SK-N-SH (cell line): ENCODE results near the gene SOX15. TPM values are rescaled to one million over a fixed set of nuclear protein-coding genes. Genes with fewer than 3 reads are reported as not detected.

ENCODE experiments used
- CTCF ChIA-PET: fragments of 300-600, 350-600 bp; formaldehyde crosslinking; extraction: SDS; loops from one replicate; lab custom pipeline; 2021; lab: Yijun Ruan, JAX
- POLR2A ChIA-PET: fragments of 350-600 bp; sonication (Branson Sonifier 250); formaldehyde crosslinking; extraction: SDS; loops from one replicate; lab custom pipeline; 2020; ENCODE audit warnings: antibody characterized with exemption, inconsistent platforms; lab: Yijun Ruan, JAX
- DNase-seq: peaks from one replicate; pipeline ENCODE4 v3.0.0; 2012
- H2AFZ ChIP-seq: fragments of 200-600 bp; sonication (generic); 2 replicates; pipeline ENCODE4 v1.8.1; 2016; ENCODE audit warnings: antibody characterized with exemption, mild to moderate bottlenecking, low read depth
- H3F3A ChIP-seq: fragments of 200-600 bp; sonication (generic); replicated peaks from 2 replicates; pipeline ENCODE3; 2016; ENCODE audit warnings: antibody characterized with exemption, mild to moderate bottlenecking; ENCODE audit not compliant: insufficient read depth
- H3K27ac ChIP-seq, 2 experiments: fragments of 200-500 bp in 1 of 2; fragments of 200-600 bp in 1 of 2; sonication (Bioruptor generic) in 1 of 2; sonication (generic), shearing (Covaris generic) in 1 of 2; 2 replicates each; pipeline versions ENCODE4 v1.5.1 to v1.6.1; 2014 to 2016; ENCODE audit warnings: low read depth in 2 of 2, inconsistent platforms in 1 of 2, low read length in 1 of 2, mild to moderate bottlenecking in 1 of 2, mixed read lengths in 1 of 2
- H3K27me3 ChIP-seq: fragments of 200-600 bp; sonication (generic), shearing (Covaris generic); 2 replicates; pipeline ENCODE4 v1.6.1; 2016; ENCODE audit warnings: mixed run types; ENCODE audit not compliant: insufficient read depth
- H3K36me3 ChIP-seq, 2 experiments: fragments of 200-500 bp in 1 of 2; fragments of 200-600 bp in 1 of 2; sonication (Bioruptor generic) in 1 of 2; sonication (generic) in 1 of 2; replicated peaks in 1 of 2; 2 replicates each; pipeline versions ENCODE3 to v1.5.1; 2014 to 2016; ENCODE audit warnings: low read length in 1 of 2, mild to moderate bottlenecking in 1 of 2; ENCODE audit not compliant: insufficient read depth in 2 of 2, control insufficient read depth in 1 of 2
- H3K4me1 ChIP-seq, 2 experiments: fragments of 200-500 bp in 1 of 2; fragments of 200-600 bp in 1 of 2; sonication (Bioruptor generic) in 1 of 2; sonication (generic), shearing (Covaris generic) in 1 of 2; 2 replicates each; pipeline versions ENCODE4 v1.5.1 to v1.6.1; 2014 to 2016; ENCODE audit warnings: low read depth in 1 of 2, low read length in 1 of 2, mixed run types in 1 of 2; ENCODE audit not compliant: insufficient read depth in 2 of 2, control insufficient read depth in 1 of 2
- H3K4me2 ChIP-seq: fragments of 200-600 bp; sonication (generic), shearing (Covaris generic); 2 replicates; pipeline ENCODE4 v1.6.1; 2017; ENCODE audit warnings: mixed run types
- H3K4me3 ChIP-seq, 2 experiments: fragments of 200-500 bp in 1 of 2; fragments of 200-600 bp in 1 of 2; sonication (Bioruptor generic) in 1 of 2; sonication (generic), shearing (Covaris generic) in 1 of 2; 2 replicates each; pipeline versions ENCODE4 v1.5.1 to v1.8.1; 2014 to 2016; ENCODE audit warnings: low read depth in 2 of 2, inconsistent platforms in 1 of 2, low read length in 1 of 2, mild to moderate bottlenecking in 1 of 2, mixed read lengths in 1 of 2, moderate library complexity in 1 of 2
- H3K79me2 ChIP-seq: fragments of 200-600 bp; sonication (generic); 2 replicates; pipeline ENCODE4 v1.8.1; 2017; ENCODE audit warnings: mild to moderate bottlenecking; ENCODE audit not compliant: insufficient read depth
- H3K9ac ChIP-seq: fragments of 200-600 bp; sonication (generic); 2 replicates; pipeline ENCODE4 v1.6.1; 2017; ENCODE audit warnings: mixed run types
- H3K9me2 ChIP-seq: fragments of 200-600 bp; sonication (generic); 2 replicates; pipeline ENCODE4 v1.6.1; 2017; ENCODE audit warnings: mixed run types
- H3K9me3 ChIP-seq: fragments of 200-600 bp; sonication (generic); 2 replicates; pipeline ENCODE4 v1.6.1; 2017; ENCODE audit warnings: mixed run types, mild to moderate bottlenecking, moderate library complexity
- H4K20me1 ChIP-seq: fragments of 200-600 bp; sonication (generic); 2 replicates; pipeline ENCODE4 v1.6.1; 2017; ENCODE audit warnings: mild to moderate bottlenecking, mixed run types; ENCODE audit not compliant: insufficient read depth
- EZH2phosphoT487 ChIP-seq: fragments of 200-600 bp; sonication (generic); IDR thresholded peaks from 2 replicates; pipeline ENCODE4 v1.6.1; 2017; ENCODE audit warnings: low read depth, mixed run types, mild to moderate bottlenecking, antibody characterized with exemption, moderate library complexity, borderline replicate concordance
- FOSL2 ChIP-seq: IDR thresholded peaks from 2 replicates; pipeline ENCODE4 v1.4.0; 2012; ENCODE audit warnings: low read depth, mild to moderate bottlenecking, moderate library complexity, borderline replicate concordance
- JUND ChIP-seq: IDR thresholded peaks from 2 replicates; pipeline ENCODE4 v1.4.0; 2012
- POLR2AphosphoS5 ChIP-seq: IDR thresholded peaks from 2 replicates; pipeline ENCODE4 v1.6.1; 2012; ENCODE audit warnings: low read depth, low read length
- RCOR1 ChIP-seq: fragments of 150-350 bp; IDR thresholded peaks from 2 replicates; pipeline ENCODE4 v1.6.1; 2017; ENCODE audit warnings: antibody characterized with exemption, low read length
- REST ChIP-seq: IDR thresholded peaks from 2 replicates; pipeline ENCODE4 v1.6.1; 2012; ENCODE audit warnings: mild to moderate bottlenecking, low read depth, low read length, moderate library complexity
- SMC3 ChIP-seq: IDR thresholded peaks from 2 replicates; pipeline ENCODE4 v1.6.1; 2012; ENCODE audit warnings: low read depth, low read length, improper control_type of control experiment
- TAF1 ChIP-seq: IDR thresholded peaks from 2 replicates; pipeline ENCODE4 v1.6.1; 2012; ENCODE audit warnings: low read depth, mild to moderate bottlenecking, low read length, moderate library complexity, borderline replicate concordance
- TEAD4 ChIP-seq: IDR thresholded peaks from 2 replicates; pipeline ENCODE4 v1.4.0; 2012; ENCODE audit warnings: mild to moderate bottlenecking, borderline replicate concordance; ENCODE audit not compliant: insufficient read depth
- WGBS: methylation state at CpG from one replicate; pipeline ENCODE4 v1.1.6; 2017; ENCODE audit warnings: low lambda C conversion rate; 5-methylcytosine and 5-hydroxymethylcytosine counted together
- polyA plus RNA-seq, 3 experiments: library from polyadenylated mRNA; depleted of rRNA; stranded (reverse); fragments of >200 nt; gene quantifications; 2 replicates each; pipeline ENCODE4 v1.2.3, GENCODE V29; 2012

The SOX15 gene
- polyA plus RNA-seq, 1 of the 3 experiments (the other 2 are of a cell fraction): 1.3 TPM

- H3K27me3 ChIP-seq: no peaks in the 10 kb centered on the region
- TF ChIP-seq EZH2phosphoT487 (no peak), POLR2AphosphoS5 (no peak), SMC3 (no peak), TAF1 (no peak), TEAD4 (no peak), RCOR1 (no peak), FOSL2 (no peak), JUND (no peak), REST (no peak)
- ChIA-PET CTCF (interaction anchor here (1.2 to 2.5 kb wide), 3 partner anchors 8 to 107 kb away, joined by 3 to 18 read pairs (median 10); partner anchors contain the start of genes FXR2, SOX15, TP53 and WRAP53), POLR2A (interaction anchor here (0.9 to 2.4 kb wide), 3 partner anchors 8 to 106 kb away, joined by 3 to 5 read pairs (median 3); partner anchors contain the start of genes FXR2 and TP53)
- peaks cover 42% of the 10 kb centered on the region for H3F3A ChIP-seq
- H4K20me1 ChIP-seq: peaks cover 33% of the 10 kb centered on the region
- no peak overlapping the region for H3K27ac ChIP-seq
- H3K79me2 ChIP-seq: peaks cover 72% of the 10 kb centered on the region
- H3K9me3 ChIP-seq: no peaks in the 10 kb centered on the region
- DNase-seq: no peak
- H3K4me1 ChIP-seq: peaks cover 22 to 24% of the 10 kb centered on the region in 2 experiments; a peak in 2 of 4 replicates
- WGBS: 89% methylated on average over 23 of the region's 23 CpGs
- peaks cover 31 to 35% of the 10 kb centered on the region in 2 experiments for H3K36me3 ChIP-seq
- no peak overlapping the region for H3K9ac ChIP-seq
- no peaks in the 10 kb centered on the region for H3K9me2 ChIP-seq
- H2AFZ ChIP-seq: no peak overlapping the region
- H3K4me3 ChIP-seq: no peak overlapping the region
- no peak overlapping the region for H3K4me2 ChIP-seq
These were observed 9.0 kb downstream of the SOX15 start for GRCh38 chr17:7580604-7581575.
